Gastrocnemius medialis (tissue), 4 donors: ENCODE measurements around the gene KLHL7. TPM values are rescaled to one million over a fixed set of nuclear protein-coding genes. Genes with fewer than 3 reads are reported as not detected.

Experiments
- ATAC-seq, 2 donors: fragments of 150-250 bp; one replicate each; pipeline ENCODE4 v1.9.1; 2016
- DNase-seq, 2 donors: peaks; one replicate each; pipeline ENCODE4 v3.0.0-alpha.2; 2019
- H3K27ac ChIP-seq, 4 donors: fragments of 200-600 bp; sonication (generic); 1 replicate in 1 of 4; 2 replicates in 3 of 4; pipeline ENCODE4 v1.5.1; 2016 to 2018; ENCODE audit warnings: mild to moderate bottlenecking in 2 of 4, moderate library complexity in 1 of 4
- H3K27me3 ChIP-seq, 3 donors: fragments of 200-600 bp; sonication (generic) in 2 of 3; 1 replicate in 1 of 3; 2 replicates in 2 of 3; pipeline versions ENCODE4 v1.5.1 to v1.6.0; 2016 to 2019; ENCODE audit warnings: mild to moderate bottlenecking in 1 of 3, moderate library complexity in 1 of 3
- H3K36me3 ChIP-seq, 2 donors: fragments of 200-600 bp; sonication (generic) in 1 of 2; one replicate each; pipeline ENCODE4 v1.5.1; 2017 to 2018
- H3K4me1 ChIP-seq, 2 donors: fragments of 200-600 bp; sonication (generic) in 1 of 2; one replicate each; pipeline ENCODE4 v1.5.1; 2016 to 2017; ENCODE audit warnings: mild to moderate bottlenecking in 2 of 2
- H3K4me3 ChIP-seq, 4 donors: fragments of 200-600 bp; sonication (generic) in 3 of 4; 1 replicate in 1 of 4; 2 replicates in 3 of 4; pipeline ENCODE4 v1.5.1; 2016 to 2019; ENCODE audit warnings: mild to moderate bottlenecking in 2 of 4
- H3K9me3 ChIP-seq, 3 donors: fragments of 200-600 bp; sonication (generic) in 2 of 3; 1 replicate in 1 of 3; 2 replicates in 2 of 3; pipeline ENCODE4 v1.5.1; 2016 to 2019
- POLR2A ChIP-seq, 2 donors: fragments of 450-650 bp; IDR thresholded peaks; one replicate each; pipeline ENCODE4 v1.6.1; 2017; ENCODE audit warnings: antibody characterized with exemption in 2 of 2, mild to moderate bottlenecking in 2 of 2, moderate library complexity in 2 of 2
- in situ Hi-C, 4 donors: fragments of 200-750 bp; cut with MboI; loops; one replicate each; pipeline versions ENCODE4 v1.15.0 to v1.8.0; 2017; ENCODE audit warnings: low sequenced_read_pairs in 4 of 4
- intact Hi-C: fragments of 100-400 bp; cut with DNase I; formaldehyde crosslinking; loops from one replicate; pipeline ENCODE4 v1.15.1; 2023; ENCODE audit warnings: low total_unique reads
- total RNA-seq, 4 donors: library from RNA; depleted of rRNA; stranded (reverse); fragments of >200 nt; gene quantifications; one replicate each; pipeline versions ENCODE4 v1.1.0 to v1.2.3, GENCODE V29; 2016
- TF ChIP-seq, protein P1 (sequence below), 5 experiments: fragments of 450-650 bp in 3 of 5; fragments of 200-600 bp in 2 of 5; sonication (generic) in 2 of 5; IDR thresholded peaks in 4 of 5; conservative IDR thresholded peaks in 1 of 5; 1 replicate in 4 of 5; 2 replicates in 1 of 5; pipeline ENCODE4 v1.5.1; 2016 to 2019; ENCODE audit warnings: antibody characterized with exemption in 5 of 5, mild to moderate bottlenecking in 3 of 5, moderate library complexity in 3 of 5

Gene KLHL7
- total RNA-seq, 4 donors from 2014 or later, result 12.2 to 21.4 (median 14.9) TPM

DNA sequence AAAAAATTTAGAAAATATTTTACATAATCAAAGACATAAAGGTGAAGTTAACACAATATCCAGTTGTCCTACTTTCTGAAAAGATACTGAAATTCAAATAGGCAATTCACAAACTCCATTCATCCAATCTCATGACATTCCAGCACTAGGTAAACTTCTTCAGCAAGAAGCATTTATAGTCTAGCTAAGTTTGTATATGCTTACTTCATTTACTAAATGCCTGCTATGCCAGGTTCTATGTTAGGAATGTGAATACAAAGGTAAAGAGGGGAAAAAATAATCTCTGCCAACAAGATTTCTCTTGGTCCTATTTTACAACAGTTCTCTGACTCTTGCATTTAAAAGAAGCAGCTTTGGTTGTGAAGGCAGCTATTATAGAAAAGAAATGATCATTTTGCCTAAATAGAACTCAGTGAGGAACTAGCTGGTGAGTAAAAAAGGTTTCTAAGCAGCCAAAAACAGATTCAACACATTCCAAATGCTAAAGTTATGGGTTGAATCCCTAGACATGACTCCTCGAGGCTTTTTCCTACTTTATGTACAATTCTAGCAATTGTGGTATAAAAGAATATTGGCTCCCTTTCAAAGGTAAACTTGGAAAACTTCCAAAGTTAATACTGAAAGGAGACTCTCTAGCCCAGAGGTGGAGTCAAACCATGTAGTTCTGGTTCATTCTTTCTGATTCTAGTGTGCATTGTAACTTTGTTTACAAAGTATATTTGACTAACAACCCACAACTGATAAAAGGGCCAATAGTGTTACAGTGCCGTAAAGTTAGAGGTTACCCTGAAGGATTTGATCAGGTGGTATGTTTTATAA is 30.9 kb upstream of the KLHL7 start:
- no peaks in the 10 kb centered on the region for H3K27me3 ChIP-seq
- DNase-seq, result no peak
- no peak overlapping the region for H3K4me3 ChIP-seq
- no peak overlapping the region for H3K27ac ChIP-seq
- in situ Hi-C loops (loop anchor here in 1 of 4 donors (25.0 kb wide), 1 partner anchor 337 kb away; the partner anchor contains the start of gene IL6), intact Hi-C loops (no loop called here)
- H3K36me3 ChIP-seq, result no peaks in the 10 kb centered on the region
- no peak for TF ChIP-seq POLR2A (IDR thresholded peaks at IDR 0.05)
- TF ChIP-seq, protein P1, sequence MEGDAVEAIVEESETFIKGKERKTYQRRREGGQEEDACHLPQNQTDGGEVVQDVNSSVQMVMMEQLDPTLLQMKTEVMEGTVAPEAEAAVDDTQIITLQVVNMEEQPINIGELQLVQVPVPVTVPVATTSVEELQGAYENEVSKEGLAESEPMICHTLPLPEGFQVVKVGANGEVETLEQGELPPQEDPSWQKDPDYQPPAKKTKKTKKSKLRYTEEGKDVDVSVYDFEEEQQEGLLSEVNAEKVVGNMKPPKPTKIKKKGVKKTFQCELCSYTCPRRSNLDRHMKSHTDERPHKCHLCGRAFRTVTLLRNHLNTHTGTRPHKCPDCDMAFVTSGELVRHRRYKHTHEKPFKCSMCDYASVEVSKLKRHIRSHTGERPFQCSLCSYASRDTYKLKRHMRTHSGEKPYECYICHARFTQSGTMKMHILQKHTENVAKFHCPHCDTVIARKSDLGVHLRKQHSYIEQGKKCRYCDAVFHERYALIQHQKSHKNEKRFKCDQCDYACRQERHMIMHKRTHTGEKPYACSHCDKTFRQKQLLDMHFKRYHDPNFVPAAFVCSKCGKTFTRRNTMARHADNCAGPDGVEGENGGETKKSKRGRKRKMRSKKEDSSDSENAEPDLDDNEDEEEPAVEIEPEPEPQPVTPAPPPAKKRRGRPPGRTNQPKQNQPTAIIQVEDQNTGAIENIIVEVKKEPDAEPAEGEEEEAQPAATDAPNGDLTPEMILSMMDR (IDR thresholded peaks at IDR 0.05 in 4 of 5, conservative IDR thresholded peaks at IDR 0.05 in 1 of 5), result no peak
- no peaks in the 10 kb centered on the region for H3K4me1 ChIP-seq
- no peak for ATAC-seq
- no peaks in the 10 kb centered on the region for H3K9me3 ChIP-seq

DNA sequence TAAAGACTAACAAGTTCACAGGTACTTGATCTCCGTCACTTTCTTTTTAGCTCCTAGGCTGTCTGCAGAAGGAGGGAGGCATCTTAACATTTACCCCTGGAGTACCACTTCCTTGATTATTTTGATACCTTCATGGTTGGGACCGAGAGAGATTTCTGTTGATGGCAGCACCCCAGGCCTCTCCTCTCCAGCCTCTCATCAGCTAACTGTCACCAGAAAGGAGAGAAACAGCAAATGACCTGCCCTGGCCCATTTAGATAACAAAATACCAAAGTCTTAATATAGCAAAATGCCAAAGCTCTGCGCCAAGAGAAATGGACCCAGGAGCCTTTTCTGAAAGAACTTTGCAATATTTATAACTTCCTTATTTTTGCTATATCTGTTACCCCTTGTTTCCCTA is 30.0 kb upstream of the KLHL7 start:
- Histone ChIP-seq H3K27ac (no peak overlapping the region), H3K4me1 (no peaks in the 10 kb centered on the region), H3K4me3 (no peak overlapping the region), H3K9me3 (no peaks in the 10 kb centered on the region), H3K36me3 (no peaks in the 10 kb centered on the region), H3K27me3 (no peaks in the 10 kb centered on the region)
- TF ChIP-seq, protein P1 (IDR thresholded peaks at IDR 0.05 in 4 of 5, conservative IDR thresholded peaks at IDR 0.05 in 1 of 5), result no peak
- intact Hi-C loops, result no loop called here
- ATAC-seq (no peak), DNase-seq (no peak)
- in situ Hi-C loops, result no loop called here

DNA sequence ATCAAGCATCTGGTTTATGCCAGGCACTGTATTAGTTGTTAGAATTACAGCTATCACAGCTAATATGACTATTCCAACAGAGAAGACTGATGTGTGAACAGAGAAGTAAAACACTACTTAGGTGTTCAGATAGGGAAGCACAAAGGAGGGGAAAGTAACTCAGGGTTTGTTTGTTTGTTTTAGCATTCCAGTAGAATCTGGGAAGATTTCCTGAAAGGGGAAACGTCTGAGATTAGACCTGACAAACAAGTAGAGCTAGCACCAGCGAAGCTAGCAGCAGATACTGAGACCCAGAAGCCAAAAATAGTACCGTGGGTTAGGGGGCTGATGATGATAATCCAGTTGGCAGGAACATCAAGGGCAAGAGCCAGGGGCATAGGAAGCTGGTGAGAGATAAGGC is 28.8 kb upstream of the KLHL7 start:
- H3K27ac ChIP-seq, result no peak overlapping the region
- ATAC-seq (no peak), DNase-seq (no peak)
- in situ Hi-C loops, result no loop called here
- no peak overlapping the region for H3K4me3 ChIP-seq
- no peak for TF ChIP-seq POLR2A (IDR thresholded peaks at IDR 0.05)
- TF ChIP-seq, protein P1 (IDR thresholded peaks at IDR 0.05 in 4 of 5, conservative IDR thresholded peaks at IDR 0.05 in 1 of 5), result no peak
- intact Hi-C loops, result no loop called here
- H3K27me3 ChIP-seq, result no peaks in the 10 kb centered on the region
- no peaks in the 10 kb centered on the region for H3K4me1 ChIP-seq
- H3K9me3 ChIP-seq, result no peaks in the 10 kb centered on the region
- no peaks in the 10 kb centered on the region for H3K36me3 ChIP-seq

DNA sequence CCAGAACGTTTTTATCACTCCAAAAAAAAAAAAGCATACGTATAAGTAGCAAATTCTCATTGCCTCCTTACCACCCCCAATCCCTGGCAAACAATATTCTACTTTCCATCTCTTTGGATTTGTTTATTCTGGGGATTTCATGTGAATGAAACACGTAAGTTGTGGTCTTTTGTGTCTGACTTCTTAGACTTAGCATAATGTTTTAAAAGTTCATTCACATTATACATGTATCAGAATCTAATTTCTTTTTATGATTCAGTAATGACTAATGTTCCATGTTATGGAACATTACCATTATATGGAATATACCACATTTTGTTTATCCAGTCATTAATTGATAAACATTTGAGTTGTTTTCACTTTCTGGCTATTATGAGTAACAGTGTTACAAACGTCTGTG is 12.5 kb upstream of the KLHL7 start:
- H3K4me3 ChIP-seq, result no peak overlapping the region
- no peaks in the 10 kb centered on the region for H3K9me3 ChIP-seq
- DNase-seq (no peak), ATAC-seq (no peak)
- in situ Hi-C loops, result no loop called here
- H3K27me3 ChIP-seq, result no peaks in the 10 kb centered on the region
- no peaks in the 10 kb centered on the region for H3K4me1 ChIP-seq
- no peak overlapping the region for H3K27ac ChIP-seq
- TF ChIP-seq, protein P1 (IDR thresholded peaks at IDR 0.05 in 4 of 5, conservative IDR thresholded peaks at IDR 0.05 in 1 of 5), result no peak
- no peak for TF ChIP-seq POLR2A (IDR thresholded peaks at IDR 0.05)
- no peaks in the 10 kb centered on the region for H3K36me3 ChIP-seq
- intact Hi-C loops, result no loop called here
